IMR-90 (cell line): ENCODE measurements around the gene PTGR2. TPM values are rescaled to one million over a fixed set of nuclear protein-coding genes. Genes with fewer than 3 reads are reported as not detected.

ENCODE experiments used
- ATAC-seq: fragments of 200-7000 bp; cut with Tn5 transposase; 2 replicates; pipeline ENCODE4 v1.9.1; 2020; ENCODE audit warnings: low read depth, mild to moderate bottlenecking, moderate library complexity
- Bru-seq: library from RNA; stranded (reverse); fragments of 400-500 nt; gene quantifications from one replicate; lab custom pipeline; 2021; lab: Mats Ljungman, UMichigan
- BruChase-seq, 2 experiments: library from RNA; stranded (reverse); fragments of 400-500 nt; gene quantifications; one replicate each; lab custom pipeline; 2021; lab: Mats Ljungman, UMichigan
- BruUV-seq: library from RNA; stranded (reverse); fragments of 400-500 nt; replicated peaks from 2 replicates; lab custom pipeline; 2021; lab: Mats Ljungman, UMichigan
- CTCF ChIA-PET: fragments of 300-600 bp; formaldehyde crosslinking; extraction: SDS; loops from one replicate; lab custom pipeline; 2021; ENCODE audit warnings: antibody characterized with exemption; lab: Yijun Ruan, JAX
- POLR2A ChIA-PET: fragments of 300-600 bp; sonication (Branson Sonifier 250); formaldehyde crosslinking; loops from one replicate; lab custom pipeline; 2022; ENCODE audit warnings: antibody characterized with exemption; ENCODE audit not compliant: unreplicated experiment; lab: Charles Lee
- DNase-seq: peaks from one replicate; pipeline ENCODE4 v3.0.0; 2013
- H2AFZ ChIP-seq: replicated peaks from 2 replicates; pipeline ENCODE3; 2013; ENCODE audit warnings: low read length, mild to moderate bottlenecking; ENCODE audit not compliant: poor library complexity
- H2AK5ac ChIP-seq: 2 replicates; pipeline ENCODE4 v1.6.1; 2013; ENCODE audit warnings: low read depth, low read length, inconsistent platforms
- H2AK9ac ChIP-seq: replicated peaks from 2 replicates; pipeline ENCODE3; 2013; ENCODE audit warnings: mild to moderate bottlenecking, low read depth, low read length, moderate library complexity; ENCODE audit not compliant: poor library complexity
- H2BK120ac ChIP-seq: 2 replicates; pipeline ENCODE4 v1.6.1; 2013; ENCODE audit warnings: low read depth, low read length, inconsistent platforms
- H2BK15ac ChIP-seq: 3 replicates; pipeline ENCODE4 v1.6.1; 2013; ENCODE audit warnings: low read depth, low read length, inconsistent platforms
- H2BK20ac ChIP-seq: 2 replicates; pipeline ENCODE4 v1.6.1; 2013; ENCODE audit warnings: low read depth, mild to moderate bottlenecking, inconsistent platforms, low read length, moderate library complexity
- H2BK5ac ChIP-seq: 2 replicates; pipeline ENCODE4 v1.6.1; 2013; ENCODE audit warnings: mild to moderate bottlenecking, low read depth, low read length, inconsistent platforms; ENCODE audit not compliant: poor library complexity, severe bottlenecking
- H3K14ac ChIP-seq: replicated peaks from 2 replicates; pipeline ENCODE4 v1.6.1; 2013; ENCODE audit warnings: low read depth, low read length, inconsistent platforms
- H3K18ac ChIP-seq: 2 replicates; pipeline ENCODE4 v1.6.1; 2013; ENCODE audit warnings: low read depth, low read length, control low read depth
- H3K23ac ChIP-seq: 2 replicates; pipeline ENCODE4 v1.6.1; 2013; ENCODE audit warnings: low read depth, low read length, inconsistent platforms
- H3K27ac ChIP-seq: 2 replicates; pipeline ENCODE4 v1.5.1; 2013; ENCODE audit warnings: mild to moderate bottlenecking, control low read depth, low read length; ENCODE audit not compliant: insufficient read depth
- H3K27me3 ChIP-seq: 2 replicates; pipeline ENCODE4 v1.6.1; 2013; ENCODE audit warnings: low read length; ENCODE audit not compliant: control insufficient read depth, insufficient read depth
- H3K36me3 ChIP-seq: 2 replicates; pipeline ENCODE4 v1.6.1; 2013; ENCODE audit warnings: low read length, mixed read lengths; ENCODE audit not compliant: control insufficient read depth, insufficient read depth
- H3K4ac ChIP-seq: 2 replicates; pipeline ENCODE4 v1.6.1; 2013; ENCODE audit warnings: low read depth, low read length, inconsistent platforms
- H3K4me1 ChIP-seq: 2 replicates; pipeline ENCODE4 v1.6.1; 2013; ENCODE audit warnings: low read length, mixed read lengths; ENCODE audit not compliant: control insufficient read depth, insufficient read depth
- H3K4me2 ChIP-seq: 2 replicates; pipeline ENCODE4 v1.6.1; 2013; ENCODE audit warnings: low read depth, mild to moderate bottlenecking, control low read depth, low read length, moderate library complexity
- H3K4me3 ChIP-seq: 2 replicates; pipeline ENCODE4 v1.5.1; 2013; ENCODE audit warnings: low read depth, mild to moderate bottlenecking, control low read depth, low read length, moderate library complexity; ENCODE audit not compliant: insufficient read depth
- H3K56ac ChIP-seq: 2 replicates; pipeline ENCODE4 v1.6.1; 2013; ENCODE audit warnings: low read length, inconsistent platforms; ENCODE audit not compliant: insufficient read depth; ENCODE audit errors: extremely low read depth
- H3K79me1 ChIP-seq, 2 experiments: 2 replicates each; pipeline ENCODE4 v1.6.1; 2013; ENCODE audit warnings: low read length in 2 of 2, inconsistent platforms in 1 of 2, low read depth in 1 of 2
- H3K9ac ChIP-seq: 2 replicates; pipeline ENCODE4 v1.6.1; 2013; ENCODE audit warnings: low read depth, low read length, control low read depth
- H3K9me1 ChIP-seq: 2 replicates; pipeline ENCODE4 v1.6.1; 2013; ENCODE audit warnings: low read length, inconsistent platforms; ENCODE audit not compliant: insufficient read depth
- H3K9me3 ChIP-seq: 2 replicates; pipeline ENCODE4 v1.6.1; 2013; ENCODE audit warnings: low read length; ENCODE audit not compliant: control insufficient read depth, insufficient read depth
- H4K20me1 ChIP-seq: 2 replicates; pipeline ENCODE4 v1.6.1; 2013; ENCODE audit warnings: low read length, inconsistent platforms; ENCODE audit not compliant: insufficient read depth
- H4K5ac ChIP-seq: 2 replicates; pipeline ENCODE4 v1.6.1; 2013; ENCODE audit warnings: mild to moderate bottlenecking, low read depth, low read length, control low read depth
- H4K8ac ChIP-seq, 2 experiments: 2 replicates each; pipeline ENCODE4 v1.6.1; 2013; ENCODE audit warnings: low read depth in 2 of 2, low read length in 2 of 2, control low read depth in 1 of 2, inconsistent platforms in 1 of 2
- H4K91ac ChIP-seq: 2 replicates; pipeline ENCODE4 v1.6.1; 2013; ENCODE audit warnings: low read depth, low read length, inconsistent platforms; ENCODE audit not compliant: insufficient read depth
- FOS ChIP-seq: fragments of 150-350 bp; IDR thresholded peaks from 2 replicates; pipeline ENCODE4 v1.6.1; 2016; ENCODE audit warnings: low read depth, low read length
- MAZ ChIP-seq: IDR thresholded peaks from 2 replicates; pipeline ENCODE4 v1.6.1; 2012; ENCODE audit warnings: low read depth, mild to moderate bottlenecking, low read length, improper control_type of control experiment, moderate library complexity, borderline replicate concordance
- NFE2L2 ChIP-seq: fragments of 150-350 bp; IDR thresholded peaks from 2 replicates; pipeline ENCODE4 v1.6.1; 2016; ENCODE audit warnings: low read depth, mild to moderate bottlenecking, low read length
- POLR2A ChIP-seq: IDR thresholded peaks from 2 replicates; pipeline ENCODE4 v1.6.1; 2012; ENCODE audit warnings: mild to moderate bottlenecking, low read depth, low read length
- RAD21 ChIP-seq: IDR thresholded peaks from 2 replicates; pipeline ENCODE4 v1.6.1; 2012; ENCODE audit warnings: low read length, improper control_type of control experiment
- RFX5 ChIP-seq: IDR thresholded peaks from 2 replicates; pipeline ENCODE4 v1.8.0; 2012; ENCODE audit warnings: low read depth, mild to moderate bottlenecking, low read length, moderate library complexity
- whole genome bisulfite sequencing, 2 experiments: methylation state at CpG; one replicate each; pipeline versions ENCODE4 v1.1.5 to v1.1.7; 2013; ENCODE audit warnings: missing lambda C conversion rate in 2 of 2; ENCODE audit not compliant: insufficient read length in 1 of 2; ENCODE audit errors: extremely low coverage in 2 of 2; 5-methylcytosine and 5-hydroxymethylcytosine counted together
- dilution Hi-C: fragments of 300-500 bp; cut with HindIII; formaldehyde crosslinking; loops from one replicate; pipeline ENCODE4 v1.14.3; 2018; ENCODE audit warnings: low sequenced_read_pairs; ENCODE audit not compliant: unreplicated experiment
- in situ Hi-C: fragments of 300-500 bp; cut with MboI; formaldehyde crosslinking; loops from 3 replicates; pipeline ENCODE4 v1.14.3; 2019; ENCODE audit warnings: low sequenced_read_pairs, inconsistent platforms, mixed read lengths
- intact Hi-C: fragments of 100-400 bp; cut with micrococcal nuclease; formaldehyde crosslinking; loops from 2 replicates; pipeline ENCODE4 v1.10.0; 2022
- long read RNA-seq: library from polyadenylated mRNA; unstranded; transcript quantifications from one replicate; pipeline ENCODE4 v2.0.0, GENCODE V29; 2021; ENCODE audit not compliant: unreplicated experiment
- polyA plus RNA-seq, 3 experiments: library from polyadenylated mRNA; depleted of rRNA; stranded (reverse); fragments of >200 nt; gene quantifications; 2 replicates each; pipeline ENCODE4 v1.2.3, GENCODE V29; 2012; ENCODE audit warnings: low replicate concordance in 1 of 3
- total RNA-seq: library from RNA; depleted of rRNA; stranded (reverse); fragments of >200 nt; gene quantifications from 2 replicates; pipeline ENCODE4 v1.2.3, GENCODE V29; 2012; rRNA removed
- TF ChIP-seq, protein P1 (sequence below): conservative IDR thresholded peaks from 2 replicates; pipeline ENCODE4 v1.5.1; 2012; ENCODE audit warnings: mild to moderate bottlenecking, low read depth, low read length, improper control_type of control experiment

Gene PTGR2
- 1.3 and 2.8 TPM in 2 replicates for total RNA-seq
- 2.0 and 3.2 TPM in 2 replicates for polyA plus RNA-seq (2012; rRNA removed)
- polyA plus RNA-seq (2012; cell fraction: cytosol; rRNA removed): 0.48 and 0.99 TPM in 2 replicates
- 1.1 and 6.0 TPM in 2 replicates for polyA plus RNA-seq (2012; cell fraction: nucleus; rRNA removed; ENCODE audit: low replicate concordance)
- percentile 72 among the genes with signal in this experiment for Bru-seq, nascent RNA
- BruChase-seq, experiment 1, labeled RNA remaining after a 6-hour chase: percentile 94 among the genes with signal in this experiment
- percentile 86 among the genes with signal in this experiment for BruChase-seq, experiment 2, labeled RNA remaining after a 2-hour chase
- long read RNA-seq, transcript PTGR2-205 (10 exons, 3,851 nt): major isoform, 6 of 14 reads
- long read RNA-seq, partial matches to known transcripts: 1 of 14 reads
- long read RNA-seq, other reads (novel, unspliced or antisense): 2 of 14 reads

DNA sequence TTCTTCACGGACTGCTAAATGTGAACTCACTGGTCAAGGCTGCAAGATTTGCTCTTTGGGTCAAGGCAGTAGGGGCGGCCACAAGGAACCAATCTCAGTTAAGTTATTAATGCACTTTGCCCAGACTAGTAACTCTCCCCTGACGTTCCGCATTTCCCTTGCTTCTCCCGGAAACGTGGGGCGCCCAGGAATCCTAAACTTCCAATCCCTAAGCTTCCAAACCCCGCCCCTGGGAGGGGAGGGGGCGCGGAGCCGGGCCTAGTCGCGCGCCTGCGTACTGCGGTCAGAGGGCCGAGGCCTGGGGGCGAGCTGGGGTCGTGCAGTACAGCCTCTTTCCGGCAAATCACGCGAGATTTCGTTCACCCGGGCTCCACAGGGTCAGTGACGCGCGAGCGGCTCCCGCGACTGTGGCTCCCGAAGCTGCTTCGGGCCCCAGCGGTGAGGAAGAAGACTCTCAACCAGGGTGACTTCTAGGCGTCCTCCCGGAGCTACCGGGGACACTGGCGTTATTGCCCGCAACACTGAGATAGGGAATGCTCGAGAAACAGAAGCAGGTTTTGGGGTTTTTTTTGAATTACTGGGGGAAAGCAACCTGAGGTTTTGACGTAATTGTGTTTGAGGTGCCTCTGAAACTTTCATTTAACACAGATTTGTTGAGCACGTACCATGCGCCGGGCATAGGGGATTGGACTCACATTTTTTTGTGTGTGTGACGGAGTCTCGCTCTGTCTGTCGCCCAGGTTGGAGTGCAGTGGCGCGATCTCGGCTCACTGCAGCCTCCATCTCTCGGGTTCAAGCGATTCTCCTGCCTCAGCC is at the start of gene PTGR2:
Gene PTGR2, plus strand, starts transcription at position 265 of the 816 bp plus-strand sequence. CDS start 7,032 bp downstream, outside the sequence.
- peak within 1 kb of the TSS; percentile 89 for H2AFZ ChIP-seq
- ATAC-seq (peak; percentile 96), DNase-seq (peak; percentile 96)
- H2AK5ac ChIP-seq: peak within 1 kb of the TSS; percentile 87
- no peaks in the 10 kb centered on the region; the same call in 1 of the 2 replicates for H3K4me1 ChIP-seq
- H3K9ac ChIP-seq: peak within 1 kb of the TSS; percentile 86
- H3K9me3 ChIP-seq: no peaks in the 10 kb centered on the region
- peak; percentile 100 for TF ChIP-seq MAZ
- no peak for TF ChIP-seq NFE2L2
- TF ChIP-seq, protein P1, sequence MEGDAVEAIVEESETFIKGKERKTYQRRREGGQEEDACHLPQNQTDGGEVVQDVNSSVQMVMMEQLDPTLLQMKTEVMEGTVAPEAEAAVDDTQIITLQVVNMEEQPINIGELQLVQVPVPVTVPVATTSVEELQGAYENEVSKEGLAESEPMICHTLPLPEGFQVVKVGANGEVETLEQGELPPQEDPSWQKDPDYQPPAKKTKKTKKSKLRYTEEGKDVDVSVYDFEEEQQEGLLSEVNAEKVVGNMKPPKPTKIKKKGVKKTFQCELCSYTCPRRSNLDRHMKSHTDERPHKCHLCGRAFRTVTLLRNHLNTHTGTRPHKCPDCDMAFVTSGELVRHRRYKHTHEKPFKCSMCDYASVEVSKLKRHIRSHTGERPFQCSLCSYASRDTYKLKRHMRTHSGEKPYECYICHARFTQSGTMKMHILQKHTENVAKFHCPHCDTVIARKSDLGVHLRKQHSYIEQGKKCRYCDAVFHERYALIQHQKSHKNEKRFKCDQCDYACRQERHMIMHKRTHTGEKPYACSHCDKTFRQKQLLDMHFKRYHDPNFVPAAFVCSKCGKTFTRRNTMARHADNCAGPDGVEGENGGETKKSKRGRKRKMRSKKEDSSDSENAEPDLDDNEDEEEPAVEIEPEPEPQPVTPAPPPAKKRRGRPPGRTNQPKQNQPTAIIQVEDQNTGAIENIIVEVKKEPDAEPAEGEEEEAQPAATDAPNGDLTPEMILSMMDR: peak; percentile 12; the same call in 1 of the 2 replicates
- TF ChIP-seq RFX5: no peak
- TF ChIP-seq FOS: no peak
- TF ChIP-seq POLR2A: peak; percentile 89
- no peak for TF ChIP-seq RAD21
- peak within 1 kb of the TSS; percentile 88 for H3K14ac ChIP-seq
- no peaks in the 10 kb centered on the region for H4K20me1 ChIP-seq
- H3K56ac ChIP-seq: peak within 1 kb of the TSS; percentile 98
- 0 out of 2 replicates have a peak, but pooled peaks cover 4% of the 10 kb centered on the region for H3K9me1 ChIP-seq
- peak within 1 kb of the TSS; percentile 88 for H3K27ac ChIP-seq
- H2BK15ac ChIP-seq: peak within 1 kb of the TSS; percentile 88
- H4K91ac ChIP-seq: peak within 1 kb of the TSS; percentile 92
- in situ Hi-C loops: no loop called here
- H3K18ac ChIP-seq: peak within 1 kb of the TSS; percentile 92
- intact Hi-C loops: loop anchor here (1.0 to 5.0 kb wide), 3 partner anchors 61 to 99 kb away; no protein-coding TSS in a partner anchor
- H3K4ac ChIP-seq: peak within 1 kb of the TSS; percentile 87
- peaks cover 12 to 22% of the 10 kb centered on the region in 2 experiments; a peak in 3 of 4 replicates for H3K79me1 ChIP-seq
- H3K23ac ChIP-seq: peak within 1 kb of the TSS; percentile 89
- WGBS, 2 experiments: 0% methylated on average over 8 of the region's 51 CpGs; no CpG with 5 or more reads in 1 of the 2 experiments
- CTCF ChIA-PET: interaction anchor here (0.6 kb wide), 1 partner anchor 180 kb away, joined by 5 read pairs; no protein-coding TSS in a partner anchor
- H3K4me3 ChIP-seq: peak within 1 kb of the TSS; percentile 62
- H2BK120ac ChIP-seq: peak within 1 kb of the TSS; percentile 82
- H2AK9ac ChIP-seq: peak within 1 kb of the TSS; percentile 87
- H3K4me2 ChIP-seq: peak within 1 kb of the TSS; percentile 92
- H4K5ac ChIP-seq: peak within 1 kb of the TSS; percentile 91
- no peaks in the 10 kb centered on the region for H3K36me3 ChIP-seq
- H3K27me3 ChIP-seq: no peaks in the 10 kb centered on the region
- peak within 1 kb of the TSS; percentile 71; the same call in 1 of the 2 replicates for H2BK20ac ChIP-seq
- TSS peak; percentile 89 for BruUV-seq
- peak within 1 kb of the TSS; percentile 82 for H2BK5ac ChIP-seq
- dilution Hi-C loops: no loop called here
- POLR2A ChIA-PET: interaction anchor here (0.5 to 1.3 kb wide), 4 partner anchors 35 to 849 kb away, joined by 3 to 8 read pairs (median 4); partner anchors contain the start of gene ZNF410
- H4K8ac ChIP-seq: peak within 1 kb of the TSS; percentile 92 to 98
